ENCODE results near the gene CBX4. TPM values are rescaled to one million over a fixed set of nuclear protein-coding genes. Genes with fewer than 3 reads are reported as not detected.

CBX4 gene
- total and polyA plus RNA-seq, 10 donors, result 12.3 to 48.0 (median 25.4) TPM

DNA sequence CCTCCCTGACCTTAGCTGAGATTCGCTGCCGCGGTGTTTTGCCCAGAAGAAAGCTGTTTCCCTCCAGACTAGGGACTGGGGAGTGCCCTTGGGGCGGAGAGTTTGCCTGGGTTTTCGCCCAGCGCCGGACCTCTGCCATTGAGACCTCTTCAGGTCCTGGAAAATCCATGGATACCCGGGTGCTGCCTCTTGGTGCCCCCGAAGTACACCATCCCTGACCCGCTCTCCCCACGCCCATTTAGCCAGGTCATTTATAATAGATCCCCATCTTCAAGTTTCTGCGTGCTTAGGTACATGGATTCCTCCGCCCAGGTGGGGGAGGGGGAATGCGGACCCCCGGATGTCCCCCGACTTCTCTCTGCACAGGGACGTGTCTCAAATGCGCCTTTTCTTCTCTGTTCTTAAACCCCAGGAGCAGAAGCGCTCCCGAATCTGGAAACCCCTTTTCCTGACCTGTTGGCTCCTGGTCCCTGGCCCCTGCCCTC is 27.3 kb downstream of the CBX4 start:
- no peaks in the 10 kb centered on the region for H3K9me3 ChIP-seq
- H3K4me3 ChIP-seq, result peak overlapping the region in 1 of 8 donors; percentile 68
- H3K27ac ChIP-seq, result no peak overlapping the region
- TF ChIP-seq POLR2A (IDR thresholded peaks at IDR 0.05) (no peak), POLR2AphosphoS5 (IDR thresholded peaks at IDR 0.05) (no peak), CTCF (IDR thresholded peaks at IDR 0.05 in 8 of 11, conservative IDR thresholded peaks at IDR 0.05 in 3 of 11) (no peak)
- H3K36me3 ChIP-seq, result no peaks in the 10 kb centered on the region
- WGBS, 5 donors, result 3 to 6% (median 5%) methylated on average over 13 to 20 of the region's 20 CpGs
- H3K4me1 ChIP-seq, result peaks cover 31 to 70% (median 52%) of the 10 kb centered on the region in 6 donors
- no peak for DNase-seq
- peaks cover 31 to 100% (median 100%) of the 10 kb centered on the region in 7 donors for H3K27me3 ChIP-seq (replicated peaks in 1 of 7)
- intact Hi-C loops (cut with DNase I; ENCODE audit: low total_unique reads), result no loop called here

DNA sequence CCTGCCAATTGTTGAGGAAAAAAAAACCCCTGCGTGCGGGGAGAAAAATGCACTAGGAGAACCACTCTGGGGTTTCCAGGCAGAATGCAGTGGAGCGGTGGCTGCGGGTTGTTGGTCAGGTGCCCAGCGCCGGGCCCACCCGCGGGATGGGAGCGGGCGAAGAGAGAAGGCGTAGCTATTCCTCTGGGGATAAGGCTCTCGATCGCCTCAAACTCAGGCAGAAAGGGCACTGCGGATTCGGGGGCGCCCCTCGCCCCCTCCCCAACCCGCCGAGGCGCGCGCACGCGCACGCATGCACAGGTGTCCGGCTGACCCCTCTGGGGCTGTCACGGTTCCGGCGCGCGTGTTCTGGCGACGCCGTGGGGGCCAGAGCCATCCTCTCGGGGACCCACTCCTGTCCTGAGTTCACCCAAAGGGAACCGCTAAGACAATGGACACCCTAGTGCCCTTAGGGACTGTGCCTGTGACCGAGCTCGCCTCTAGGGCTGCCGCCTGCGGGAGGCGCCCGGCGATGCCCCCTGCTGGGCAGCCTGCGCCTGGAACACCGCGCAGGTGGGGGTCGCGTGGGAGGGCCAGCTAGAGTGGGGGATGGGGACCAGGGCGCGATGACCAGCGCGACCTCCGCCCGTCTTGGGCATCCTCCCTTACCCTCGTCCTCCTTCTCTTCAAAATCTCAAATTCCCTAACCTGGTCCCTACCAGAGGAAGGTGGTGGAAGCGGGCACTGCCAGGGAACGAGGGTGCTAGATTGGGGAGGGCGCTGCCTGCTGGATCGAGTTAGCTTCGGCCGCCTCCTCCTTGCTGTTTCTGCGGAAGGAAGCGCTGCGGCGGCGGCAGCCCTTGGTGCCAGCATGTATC is 28.0 kb downstream of the CBX4 start:
- H3K9me3 ChIP-seq, result no peaks in the 10 kb centered on the region
- intact Hi-C loops (cut with DNase I; ENCODE audit: low total_unique reads), result no loop called here
- H3K27ac ChIP-seq, result no peak overlapping the region
- peak overlapping the region in 1 of 8 donors; percentile 68 for H3K4me3 ChIP-seq
- H3K36me3 ChIP-seq, result no peaks in the 10 kb centered on the region
- 2 to 4% (median 3%) methylated on average over 48 to 66 of the region's 66 CpGs for WGBS, 5 donors
- TF ChIP-seq POLR2AphosphoS5 (IDR thresholded peaks at IDR 0.05), result peak in 2 of 3 donors; percentile 10 to 35
- TF ChIP-seq CTCF (IDR thresholded peaks at IDR 0.05 in 8 of 11, conservative IDR thresholded peaks at IDR 0.05 in 3 of 11), result peak in 8 of 11 experiments; percentile 26 to 66 (median 45)
- TF ChIP-seq POLR2A (IDR thresholded peaks at IDR 0.05), result no peak
- H3K4me1 ChIP-seq, result peaks cover 31 to 70% (median 52%) of the 10 kb centered on the region in 6 donors
- peaks cover 30 to 100% (median 100%) of the 10 kb centered on the region in 7 donors for H3K27me3 ChIP-seq (replicated peaks in 1 of 7)
- no peak for DNase-seq

DNA sequence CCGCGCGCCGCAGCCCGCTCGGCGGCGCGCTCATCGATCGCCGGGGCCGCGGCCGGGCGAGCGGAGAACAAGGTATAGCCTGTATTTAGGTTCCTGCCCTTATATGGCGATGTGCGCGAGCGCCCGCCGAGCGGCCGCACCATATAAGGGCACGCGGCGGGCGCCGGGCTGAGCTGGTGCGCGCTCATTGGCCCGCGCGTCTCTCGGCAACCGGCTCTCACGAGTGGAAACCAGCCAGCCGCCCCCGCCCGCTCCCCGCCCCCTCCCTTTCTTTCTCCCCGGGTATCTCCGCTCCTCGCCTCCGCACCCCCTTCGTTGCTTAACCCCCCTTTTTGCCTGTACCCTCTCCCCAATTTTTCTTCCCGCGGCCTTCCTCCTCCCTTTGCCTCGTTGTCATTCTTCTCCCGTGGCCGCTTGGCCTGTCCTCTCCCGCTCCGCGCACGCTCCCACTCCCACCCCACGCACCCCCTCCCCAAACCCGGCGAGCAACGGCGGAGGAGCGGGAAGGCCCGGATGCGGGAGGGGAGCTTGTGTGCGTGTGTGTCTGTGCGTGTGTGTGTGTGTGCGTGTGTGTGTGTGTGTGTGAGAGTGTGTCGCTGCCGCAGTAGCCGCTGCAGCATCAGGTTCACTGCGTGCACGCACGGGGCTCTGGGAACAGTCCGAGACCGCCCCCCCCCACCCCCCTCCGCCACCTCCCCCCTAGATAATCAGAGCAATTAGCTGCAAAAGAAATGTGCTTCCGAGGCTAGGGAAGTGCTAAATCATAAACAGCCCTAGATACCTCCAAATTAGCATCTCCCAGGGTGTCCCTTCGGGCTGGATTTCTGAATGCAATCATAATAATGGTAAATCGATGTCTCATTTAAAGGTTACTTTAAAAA is 28.9 kb downstream of the CBX4 start:
- Histone ChIP-seq H3K4me1 (peaks cover 31 to 63% (median 49%) of the 10 kb centered on the region in 6 donors), H3K9me3 (no peaks in the 10 kb centered on the region), H3K36me3 (no peaks in the 10 kb centered on the region), H3K27me3 (replicated peaks in 1 of 7) (peaks cover 26 to 100% (median 98%) of the 10 kb centered on the region in 7 donors), H3K27ac (no peak overlapping the region), H3K4me3 (peak overlapping the region in 1 of 8 donors; percentile 46)
- WGBS, 5 donors, result 1 to 2% (median 1%) methylated on average over 45 to 79 of the region's 79 CpGs
- DNase-seq, result peak; percentile 89
- TF ChIP-seq POLR2AphosphoS5 (IDR thresholded peaks at IDR 0.05), result peak in 1 of 3 donors; percentile 56
- no peak for TF ChIP-seq CTCF (IDR thresholded peaks at IDR 0.05 in 8 of 11, conservative IDR thresholded peaks at IDR 0.05 in 3 of 11)
- intact Hi-C loops (cut with DNase I; ENCODE audit: low total_unique reads), result no loop called here
